GM23248 (cell line): ENCODE results near the gene TTC39A. TPM values are rescaled to one million over a fixed set of nuclear protein-coding genes. Genes with fewer than 3 reads are reported as not detected.

ENCODE experiments used
- DNase-seq: peaks from one replicate; pipeline ENCODE4 v3.0.0-alpha.2; 2015
- H2AFZ ChIP-seq: fragments of 200-600 bp; sonication (generic); 2 replicates; pipeline ENCODE4 v1.6.1; 2016; ENCODE audit warnings: antibody characterized with exemption
- H3F3A ChIP-seq: fragments of 200-600 bp; sonication (generic); 2 replicates; pipeline ENCODE4 v1.6.1; 2016; ENCODE audit warnings: mild to moderate bottlenecking, antibody characterized with exemption, mixed run types; ENCODE audit not compliant: insufficient read depth
- H3K27ac ChIP-seq: fragments of 200-600 bp; sonication (generic); 2 replicates; pipeline ENCODE4 v1.5.1; 2016; ENCODE audit warnings: mild to moderate bottlenecking
- H3K27me3 ChIP-seq: fragments of 200-600 bp; sonication (generic); replicated peaks from 2 replicates; pipeline ENCODE4 v1.6.1; 2016; ENCODE audit warnings: mild to moderate bottlenecking; ENCODE audit not compliant: insufficient read depth
- H3K36me3 ChIP-seq: fragments of 200-600 bp; sonication (generic); 2 replicates; pipeline ENCODE4 v1.6.1; 2016; ENCODE audit warnings: low read depth, mild to moderate bottlenecking
- H3K4me1 ChIP-seq: fragments of 200-600 bp; sonication (generic); 2 replicates; pipeline ENCODE4 v1.6.1; 2016; ENCODE audit warnings: mild to moderate bottlenecking; ENCODE audit not compliant: insufficient read depth
- H3K4me2 ChIP-seq: fragments of 200-600 bp; sonication (generic); one replicate; pipeline ENCODE4 v1.6.1; 2016; ENCODE audit warnings: mild to moderate bottlenecking; ENCODE audit not compliant: unreplicated experiment
- H3K4me3 ChIP-seq: fragments of 200-600 bp; sonication (generic); 2 replicates; pipeline ENCODE4 v1.5.1; 2016; ENCODE audit warnings: mild to moderate bottlenecking
- H3K79me2 ChIP-seq: fragments of 200-600 bp; sonication (generic); 2 replicates; pipeline ENCODE4 v1.6.1; 2016; ENCODE audit warnings: mild to moderate bottlenecking; ENCODE audit not compliant: insufficient read depth
- H3K9ac ChIP-seq: fragments of 200-600 bp; sonication (generic); 2 replicates; pipeline ENCODE4 v1.6.1; 2016; ENCODE audit warnings: mild to moderate bottlenecking
- H3K9me2 ChIP-seq: fragments of 200-600 bp; sonication (generic); 2 replicates; pipeline ENCODE4 v1.6.1; 2016; ENCODE audit warnings: mixed run types, mild to moderate bottlenecking, moderate library complexity; ENCODE audit not compliant: insufficient read depth
- H3K9me3 ChIP-seq: fragments of 200-600 bp; sonication (generic); one replicate; pipeline ENCODE4 v1.6.1; 2017; ENCODE audit warnings: low read depth
- H4K20me1 ChIP-seq: fragments of 200-600 bp; sonication (generic); 2 replicates; pipeline ENCODE4 v1.6.0; 2016; ENCODE audit not compliant: insufficient read depth
- EZH2 ChIP-seq: fragments of 200-600 bp; sonication (generic); IDR thresholded peaks from 2 replicates; pipeline ENCODE4 v1.6.1; 2018; ENCODE audit warnings: antibody characterized with exemption, mild to moderate bottlenecking; ENCODE audit not compliant: insufficient read depth, poor library complexity, severe bottlenecking
- EZH2phosphoT487 ChIP-seq: fragments of 200-600 bp; sonication (generic); IDR thresholded peaks from 2 replicates; pipeline ENCODE4 v1.6.1; 2018; ENCODE audit warnings: antibody characterized with exemption, moderate library complexity, mild to moderate bottlenecking, low read depth; ENCODE audit not compliant: insufficient read depth
- WGBS, 2 experiments: methylation state at CpG; one replicate each; pipeline ENCODE4 v1.1.6; 2015 to 2017; ENCODE audit warnings: low lambda C conversion rate in 2 of 2, low coverage in 1 of 2; ENCODE audit errors: missing lambda C conversion rate in 2 of 2; 5-methylcytosine and 5-hydroxymethylcytosine counted together
- in situ Hi-C: fragments of 300-500 bp; cut with MboI; formaldehyde crosslinking; loops from 2 replicates; pipeline ENCODE4 v1.15.0; 2020
- polyA plus RNA-seq: library from polyadenylated mRNA; unstranded; fragments of >200 nt; fragmentation: Nextera tagmentation; extraction: Ambion mirVana; gene quantifications from 2 replicates; pipeline ENCODE4 v1.2.1, GENCODE V29; 2016
- total RNA-seq: library from RNA; depleted of rRNA; stranded (reverse); fragments of >200 nt; shearing (Covaris generic); gene quantifications from 2 replicates; pipeline ENCODE4 v1.2.3, GENCODE V29; 2014

TTC39A gene
- total and polyA plus RNA-seq, 2 experiments from 2014 or later: 0.15 TPM; not detected in 1

GRCh38 chr1:51249445-51249844 is 80.9 kb downstream of the TTC39A start:
- H3K36me3 ChIP-seq: no peaks in the 10 kb centered on the region
- no peak overlapping the region for H3K4me2 ChIP-seq
- no peak overlapping the region for H3K9ac ChIP-seq
- H3K27me3 ChIP-seq: no peaks in the 10 kb centered on the region
- no peak overlapping the region for H3K27ac ChIP-seq
- peaks cover 100% of the 10 kb centered on the region for H3K79me2 ChIP-seq
- in situ Hi-C loops: no loop called here
- no peak for DNase-seq
- peaks cover 23% of the 10 kb centered on the region for H4K20me1 ChIP-seq
- no peaks in the 10 kb centered on the region for H3K9me3 ChIP-seq
- peaks cover 11% of the 10 kb centered on the region; the same call in 1 of the 2 replicates for H3F3A ChIP-seq
- H3K4me3 ChIP-seq: no peak overlapping the region
- H3K9me2 ChIP-seq: no peaks in the 10 kb centered on the region
- 92 to 97% methylated on average over 1 of the region's 1 CpG for WGBS, 2 experiments
- H3K4me1 ChIP-seq: 0 out of 2 replicates have a peak, but pooled peaks cover 3% of the 10 kb centered on the region
- TF ChIP-seq EZH2 (no peak), EZH2phosphoT487 (no peak)
- no peak overlapping the region for H2AFZ ChIP-seq

DNA sequence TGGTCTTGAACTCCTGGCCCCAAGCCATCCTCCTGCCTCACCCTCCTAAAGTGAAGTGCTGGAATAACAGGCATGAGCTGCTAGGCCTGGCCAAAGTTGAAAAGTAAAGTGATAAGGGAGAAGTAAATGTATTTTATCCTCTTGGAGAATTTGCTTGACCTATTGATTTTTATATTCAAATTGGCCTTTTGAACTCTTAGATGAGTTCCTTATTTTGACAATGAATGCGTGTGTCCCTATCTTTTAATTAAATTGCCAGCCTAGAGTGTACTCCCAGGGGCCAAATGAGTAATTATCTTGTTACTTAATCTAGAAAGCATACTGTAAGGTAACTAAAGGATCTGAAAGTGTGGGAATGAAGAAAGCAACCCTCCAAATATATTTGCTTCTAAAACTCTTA is 82.9 kb downstream of the TTC39A start:
- H3K36me3 ChIP-seq: no peaks in the 10 kb centered on the region
- no peaks in the 10 kb centered on the region; the same call in 1 of the 2 replicates for H3F3A ChIP-seq
- H3K9me2 ChIP-seq: no peaks in the 10 kb centered on the region
- H3K79me2 ChIP-seq: peaks cover 100% of the 10 kb centered on the region
- H3K27me3 ChIP-seq: no peaks in the 10 kb centered on the region
- no peak overlapping the region for H3K9ac ChIP-seq
- no peak overlapping the region for H2AFZ ChIP-seq
- no peak for DNase-seq
- H3K4me2 ChIP-seq: no peak overlapping the region
- no peak overlapping the region for H3K27ac ChIP-seq
- H3K4me3 ChIP-seq: no peak overlapping the region
- TF ChIP-seq EZH2phosphoT487: no peak
- TF ChIP-seq EZH2: no peak
- WGBS, 2 experiments: 89 to 100% methylated on average over 1 of the region's 1 CpG
- in situ Hi-C loops: no loop called here
- peaks cover 20% of the 10 kb centered on the region for H4K20me1 ChIP-seq
- H3K9me3 ChIP-seq: no peaks in the 10 kb centered on the region
- no peaks in the 10 kb centered on the region for H3K4me1 ChIP-seq

GRCh38 chr1:51247022-51247421 is 83.3 kb downstream of the TTC39A start:
- in situ Hi-C loops: no loop called here
- Histone ChIP-seq H3K27ac (no peak overlapping the region), H4K20me1 (peaks cover 23% of the 10 kb centered on the region), H3K9me2 (no peaks in the 10 kb centered on the region), H3K4me1 (no peaks in the 10 kb centered on the region), H3F3A (no peaks in the 10 kb centered on the region; the same call in 1 of the 2 replicates), H3K36me3 (no peaks in the 10 kb centered on the region), H3K4me3 (no peak overlapping the region), H3K9ac (no peak overlapping the region), H3K27me3 (no peaks in the 10 kb centered on the region), H3K79me2 (peaks cover 100% of the 10 kb centered on the region), H3K4me2 (no peak overlapping the region), H3K9me3 (no peaks in the 10 kb centered on the region), H2AFZ (no peak overlapping the region)
- no peak for TF ChIP-seq EZH2phosphoT487
- TF ChIP-seq EZH2: no peak
- no peak for DNase-seq
- WGBS, 2 experiments: 94 to 100% methylated on average over 2 of the region's 2 CpGs

- H3K27ac ChIP-seq: no peak overlapping the region
- no peaks in the 10 kb centered on the region for H3K36me3 ChIP-seq
- peaks cover 24% of the 10 kb centered on the region for H4K20me1 ChIP-seq
- 85 to 86% methylated on average over 4 of the region's 4 CpGs for WGBS, 2 experiments
- in situ Hi-C loops: no loop called here
- no peak for TF ChIP-seq EZH2phosphoT487
- no peak for TF ChIP-seq EZH2
- H3K79me2 ChIP-seq: peaks cover 100% of the 10 kb centered on the region
- no peak overlapping the region for H3K4me2 ChIP-seq
- H3K4me3 ChIP-seq: no peak overlapping the region
- H3F3A ChIP-seq: peaks cover 6% of the 10 kb centered on the region; the same call in 1 of the 2 replicates
- H3K4me1 ChIP-seq: peaks cover 12% of the 10 kb centered on the region; the same call in 1 of the 2 replicates
- H3K9me3 ChIP-seq: no peaks in the 10 kb centered on the region
- no peak overlapping the region for H2AFZ ChIP-seq
- DNase-seq: peak; percentile 9
- no peaks in the 10 kb centered on the region for H3K27me3 ChIP-seq
- H3K9ac ChIP-seq: no peak overlapping the region
- no peaks in the 10 kb centered on the region for H3K9me2 ChIP-seq
Measured at GRCh38 chr1:51242546-51242945, 87.8 kb downstream of the TTC39A start.
